GM19035 (cell line): ENCODE measurements around the gene ATXN7L3B.

Experiments used
- ATAC-seq: cut with Tn5 transposase; IDR thresholded peaks from one replicate; pipeline ENCODE4 v1.9.1; 2021; ENCODE audit not compliant: unreplicated experiment

The ATXN7L3B gene

GRCh38 chr12:74547249-74547648, 9.6 kb downstream of the ATXN7L3B start:
- no peak for ATAC-seq

GRCh38 chr12:74551291-74551690, 13.7 kb downstream of the ATXN7L3B start:
- no peak for ATAC-seq

GRCh38 chr12:74552201-74552600, 14.6 kb downstream of the ATXN7L3B start:
- ATAC-seq: no peak

GRCh38 chr12:74559728-74560127, 22.1 kb downstream of the ATXN7L3B start:
- no peak for ATAC-seq

- ATAC-seq: no peak
Measured at GRCh38 chr12:74563927-74564326, 26.3 kb downstream of the ATXN7L3B start.

- ATAC-seq: no peak
Measured at GRCh38 chr12:74578486-74578885, 40.9 kb downstream of the ATXN7L3B start.

GRCh38 chr12:74579446-74579845, 41.8 kb downstream of the ATXN7L3B start:
- no peak for ATAC-seq

GRCh38 chr12:74579981-74580380, 42.3 kb downstream of the ATXN7L3B start:
- ATAC-seq: no peak

- no peak for ATAC-seq
Measured at GRCh38 chr12:74581439-74581838, 43.8 kb downstream of the ATXN7L3B start.

DNA sequence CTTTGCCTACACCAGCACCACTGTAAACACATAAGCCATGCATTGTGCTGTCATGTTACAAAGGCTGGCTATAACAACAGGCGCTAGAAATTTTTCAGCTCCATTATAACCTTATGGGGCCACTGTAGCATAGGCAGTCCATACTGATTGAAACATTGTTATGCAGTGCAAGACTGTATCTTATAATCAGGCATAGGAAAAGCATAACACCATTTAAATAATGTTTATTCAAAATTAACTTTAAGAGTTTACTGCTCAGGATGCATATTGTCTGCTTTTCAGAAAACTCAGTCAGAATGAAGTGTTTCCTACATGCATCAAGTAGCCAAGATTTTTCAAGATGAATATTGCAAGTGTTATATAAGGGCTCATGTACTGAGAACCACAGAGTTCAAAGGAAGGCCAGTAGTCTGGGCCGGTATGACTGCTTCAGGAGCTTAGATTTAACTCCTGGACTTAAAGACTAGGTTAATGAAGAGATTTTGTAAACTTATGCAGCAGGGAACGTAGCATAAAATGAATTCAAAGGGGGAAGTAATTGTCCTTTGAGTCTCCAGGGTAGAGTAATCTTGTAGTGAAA, 46.9 kb downstream of the ATXN7L3B start:
- no peak for ATAC-seq

GRCh38 chr12:74586251-74586650, 48.6 kb downstream of the ATXN7L3B start:
- no peak for ATAC-seq
